ENCODE measurements around the gene UHRF2. TPM values are rescaled to one million over a fixed set of nuclear protein-coding genes. Genes with fewer than 3 reads are reported as not detected.
A peak's percentile ranks its signal among the peaks of the same experiment; 100 is the strongest.

The UHRF2 gene
- polyA plus RNA-seq, 3 donors = 1.6 to 36.4 (median 7.7) TPM

GRCh38 chr9:6549106-6549800 is 136.3 kb downstream of the UHRF2 start:
- WGBS (ENCODE audit: insufficient coverage) = 91% methylated on average over 6 of the region's 8 CpGs
- H3K79me2 ChIP-seq (ENCODE audit: insufficient read depth, low read length) = no peaks in the 10 kb centered on the region
- no peak for TF ChIP-seq CTCF (IDR thresholded peaks at IDR 0.05)
- DNase-seq = no peak
- Mint-ChIP-seq H3K27me3 (ENCODE audit: low read depth in 3 of 3) (peaks cover 0 to 6% (median 0%) of the 10 kb centered on the region in 3 donors), H3K4me1 (no peaks in the 10 kb centered on the region), H3K4me3 (no peak overlapping the region), H3K36me3 (no peaks in the 10 kb centered on the region), H3K27ac (peak overlapping the region in 1 of 7 donors; percentile 27), H3K9me3 (no peaks in the 10 kb centered on the region)
- H3K4me1 ChIP-seq (ENCODE audit: control insufficient read depth in 1 of 2, insufficient read depth in 2 of 2, low read length in 2 of 2) = no peaks in the 10 kb centered on the region
- no peaks in the 10 kb centered on the region for H3K27me3 ChIP-seq (ENCODE audit: control insufficient read depth in 2 of 2, insufficient read depth in 2 of 2, low read length in 2 of 2)
- no peak overlapping the region for H3K9ac ChIP-seq (ENCODE audit: insufficient read depth, low read length, poor library complexity, severe bottlenecking)
- intact Hi-C loops (cut with micrococcal nuclease) = no loop called here
- no peak overlapping the region for H3K4me2 ChIP-seq (replicated peaks; ENCODE audit: extremely low read depth, low read length, poor library complexity, severe bottlenecking)
- H2AFZ ChIP-seq (ENCODE audit: insufficient read depth, low read depth, low read length, poor library complexity, severe bottlenecking) = no peak overlapping the region
- H4K20me1 ChIP-seq (ENCODE audit: insufficient read depth, low read length) = no peaks in the 10 kb centered on the region
- H3K4me3 ChIP-seq (replicated peaks in 1 of 3; ENCODE audit: low read depth in 2 of 3, low read length in 3 of 3) = no peak overlapping the region
- no peaks in the 10 kb centered on the region for H3K36me3 ChIP-seq (replicated peaks in 1 of 2; ENCODE audit: control insufficient read depth in 1 of 2, insufficient read depth in 2 of 2, low read length in 2 of 2)
- H3K27ac ChIP-seq (ENCODE audit: low read depth in 1 of 2, low read length in 2 of 2) = no peak overlapping the region
- no peaks in the 10 kb centered on the region for H3K9me3 ChIP-seq (replicated peaks in 1 of 2; ENCODE audit: control insufficient read depth in 1 of 2, insufficient read depth in 1 of 2, low read length in 2 of 2)

- no peaks in the 10 kb centered on the region for H3K27me3 ChIP-seq (ENCODE audit: control insufficient read depth in 2 of 2, insufficient read depth in 2 of 2, low read length in 2 of 2)
- peaks cover 0 to 6% (median 0%) of the 10 kb centered on the region in 3 donors for H3K27me3 Mint-ChIP-seq (ENCODE audit: low read depth in 3 of 3)
- H3K9ac ChIP-seq (ENCODE audit: insufficient read depth, low read length, poor library complexity, severe bottlenecking) = no peak overlapping the region
- no peaks in the 10 kb centered on the region for H3K36me3 ChIP-seq (replicated peaks in 1 of 2; ENCODE audit: control insufficient read depth in 1 of 2, insufficient read depth in 2 of 2, low read length in 2 of 2)
- no peak overlapping the region for H3K4me2 ChIP-seq (replicated peaks; ENCODE audit: extremely low read depth, low read length, poor library complexity, severe bottlenecking)
- no peak overlapping the region for H2AFZ ChIP-seq (ENCODE audit: insufficient read depth, low read depth, low read length, poor library complexity, severe bottlenecking)
- no peak overlapping the region for H3K4me3 Mint-ChIP-seq
- no peaks in the 10 kb centered on the region for H4K20me1 ChIP-seq (ENCODE audit: insufficient read depth, low read length)
- WGBS (ENCODE audit: insufficient coverage) = 100% methylated on average over 2 of the region's 2 CpGs
- no peak for DNase-seq
- H3K27ac ChIP-seq (ENCODE audit: low read depth in 1 of 2, low read length in 2 of 2) = no peak overlapping the region
- no peaks in the 10 kb centered on the region for H3K9me3 Mint-ChIP-seq
- no peaks in the 10 kb centered on the region for H3K4me1 Mint-ChIP-seq
- H3K79me2 ChIP-seq (ENCODE audit: insufficient read depth, low read length) = no peaks in the 10 kb centered on the region
- no peaks in the 10 kb centered on the region for H3K36me3 Mint-ChIP-seq
- no peak for TF ChIP-seq CTCF (IDR thresholded peaks at IDR 0.05)
- no peaks in the 10 kb centered on the region for H3K4me1 ChIP-seq (ENCODE audit: control insufficient read depth in 1 of 2, insufficient read depth in 2 of 2, low read length in 2 of 2)
- H3K27ac Mint-ChIP-seq = no peak overlapping the region
- H3K4me3 ChIP-seq (replicated peaks in 1 of 3; ENCODE audit: low read depth in 2 of 3, low read length in 3 of 3) = no peak overlapping the region
- intact Hi-C loops (cut with micrococcal nuclease) = no loop called here
- no peaks in the 10 kb centered on the region for H3K9me3 ChIP-seq (replicated peaks in 1 of 2; ENCODE audit: control insufficient read depth in 1 of 2, insufficient read depth in 1 of 2, low read length in 2 of 2)
These were observed 138.1 kb downstream of the UHRF2 start for GRCh38 chr9:6551136-6551535.
